WTC11 (cell line): ENCODE data around the gene ENO1. TPM values are rescaled to one million over a fixed set of nuclear protein-coding genes. Genes with fewer than 3 reads are reported as not detected.

Source experiments
- ATAC-seq: fragments of 200-7000 bp; cut with Tn5 transposase; 2 replicates; pipeline ENCODE4 v1.10.0; 2021; ENCODE audit warnings: mild to moderate bottlenecking, moderate library complexity
- CTCF ChIA-PET: fragments of 300-600 bp; sonication (Branson Sonifier 250); formaldehyde crosslinking; loops from one replicate; lab custom pipeline; 2021; ENCODE audit warnings: antibody characterized with exemption; lab: Charles Lee
- POLR2A ChIA-PET: fragments of 350-600 bp; sonication (Branson Sonifier 250); formaldehyde crosslinking; loops from one replicate; lab custom pipeline; 2021; ENCODE audit warnings: antibody characterized with exemption; lab: Charles Lee
- DNase-seq: peaks from one replicate; pipeline ENCODE4 v3.0.0; 2021; ENCODE audit warnings: low spot score
- H3K27ac Mint-ChIP-seq: 2 replicates; pipeline ENCODE4 v1.8.0; 2021; ENCODE audit warnings: mixed read lengths
- H3K27me3 Mint-ChIP-seq: 2 replicates; pipeline ENCODE4 v1.8.0; 2021; ENCODE audit warnings: low read depth, mild to moderate bottlenecking, moderate library complexity, mixed read lengths
- H3K36me3 Mint-ChIP-seq: 2 replicates; pipeline ENCODE4 v1.8.0; 2021; ENCODE audit warnings: mixed read lengths
- H3K4me1 Mint-ChIP-seq: 2 replicates; pipeline ENCODE4 v1.8.0; 2022; ENCODE audit warnings: mixed read lengths
- H3K4me3 Mint-ChIP-seq: 2 replicates; pipeline ENCODE4 v1.8.0; 2021; ENCODE audit warnings: mild to moderate bottlenecking, moderate library complexity, mixed read lengths
- H3K9me3 Mint-ChIP-seq: 2 replicates; pipeline ENCODE4 v1.8.0; 2021; ENCODE audit warnings: mixed read lengths
- ATF1 ChIP-seq: sonication (generic); formaldehyde crosslinking; IDR thresholded peaks from 2 replicates; pipeline ENCODE4 v1.8.1; 2023; ENCODE audit warnings: mild to moderate bottlenecking, moderate library complexity, missing genetic modification reagents
- ATF3 ChIP-seq: sonication (generic); formaldehyde crosslinking; conservative IDR thresholded peaks from 2 replicates; pipeline ENCODE4 v1.8.1; 2022; ENCODE audit warnings: mild to moderate bottlenecking, missing genetic modification reagents
- E2F1 ChIP-seq: sonication (generic); formaldehyde crosslinking; IDR thresholded peaks from 2 replicates; pipeline ENCODE4 v1.8.0; 2022; ENCODE audit warnings: mild to moderate bottlenecking, missing genetic modification reagents
- EMX1 ChIP-seq: fragments of 250-450 bp; sonication (Bioruptor Pico); IDR thresholded peaks from 2 replicates; pipeline ENCODE4 v1.8.0; 2021; ENCODE audit warnings: mild to moderate bottlenecking
- ETV6 ChIP-seq: sonication (generic); formaldehyde crosslinking; IDR thresholded peaks from 2 replicates; pipeline ENCODE4 v1.8.1; 2022; ENCODE audit warnings: mild to moderate bottlenecking, missing genetic modification reagents
- FOXJ3 ChIP-seq: sonication (generic); formaldehyde crosslinking; IDR thresholded peaks from 2 replicates; pipeline ENCODE4 v1.9.0; 2021; ENCODE audit warnings: missing genetic modification reagents, mild to moderate bottlenecking, borderline replicate concordance
- FOXK1 ChIP-seq: sonication (generic); formaldehyde crosslinking; IDR thresholded peaks from 2 replicates; pipeline ENCODE4 v1.8.0; 2022; ENCODE audit warnings: mild to moderate bottlenecking, moderate library complexity, missing genetic modification reagents
- NFE2L1 ChIP-seq: sonication (generic); formaldehyde crosslinking; IDR thresholded peaks from 2 replicates; pipeline ENCODE4 v1.8.1; 2023; ENCODE audit warnings: missing genetic modification reagents
- NFYB ChIP-seq: sonication (generic); formaldehyde crosslinking; conservative IDR thresholded peaks from 2 replicates; pipeline ENCODE4 v1.8.0; 2022; ENCODE audit warnings: low read depth, missing genetic modification reagents
- SOX15 ChIP-seq: fragments of 250-450 bp; sonication (Bioruptor Pico); IDR thresholded peaks from 2 replicates; pipeline ENCODE4 v1.9.0; 2021; ENCODE audit warnings: mild to moderate bottlenecking
- TEAD4 ChIP-seq: sonication (generic); formaldehyde crosslinking; IDR thresholded peaks from 2 replicates; pipeline ENCODE4 v1.8.0; 2022; ENCODE audit warnings: mild to moderate bottlenecking, missing genetic modification reagents
- TP53 ChIP-seq: sonication (generic); formaldehyde crosslinking; IDR thresholded peaks from 2 replicates; pipeline ENCODE4 v1.8.1; 2023; ENCODE audit warnings: mild to moderate bottlenecking, missing genetic modification reagents
- USF2 ChIP-seq: sonication (generic); formaldehyde crosslinking; IDR thresholded peaks from 2 replicates; pipeline ENCODE4 v1.8.1; 2023; ENCODE audit warnings: mild to moderate bottlenecking, missing genetic modification reagents, moderate library complexity
- ZNF121 ChIP-seq: sonication (generic); formaldehyde crosslinking; IDR thresholded peaks from 2 replicates; pipeline ENCODE4 v1.8.0; 2023; ENCODE audit warnings: missing genetic modification reagents
- ZNF423 ChIP-seq: fragments of 250-450 bp; sonication (Bioruptor Pico); IDR thresholded peaks from 2 replicates; pipeline ENCODE4 v2.1.2; 2022; ENCODE audit warnings: mild to moderate bottlenecking, moderate library complexity
- total RNA-seq: library from RNA; stranded (reverse); gene quantifications from 3 replicates; pipeline ENCODE4 v1.2.3, GENCODE V29; 2021
- TF ChIP-seq, protein P1 (sequence below): sonication (generic); formaldehyde crosslinking; IDR thresholded peaks from 2 replicates; pipeline ENCODE4 v1.8.1; 2022; ENCODE audit warnings: mild to moderate bottlenecking, missing genetic modification reagents, moderate library complexity, borderline replicate concordance
- TF ChIP-seq, protein P2 (sequence below): sonication (generic); formaldehyde crosslinking; IDR thresholded peaks from 2 replicates; pipeline ENCODE4 v1.8.0; 2022; ENCODE audit warnings: mild to moderate bottlenecking, missing genetic modification reagents
- TF ChIP-seq, protein P3 (sequence below): fragments of 250-450 bp; sonication (Bioruptor Pico); IDR thresholded peaks from 2 replicates; pipeline ENCODE4 v1.9.0; 2021; ENCODE audit warnings: mild to moderate bottlenecking
- TF ChIP-seq, protein P4 (sequence below): sonication (generic); formaldehyde crosslinking; IDR thresholded peaks from 2 replicates; pipeline ENCODE4 v1.8.1; 2023; ENCODE audit warnings: mild to moderate bottlenecking, missing genetic modification reagents, borderline replicate concordance

ENO1 gene
- total RNA-seq, 1 experiment from 2014 or later, result 1,978 TPM

DNA sequence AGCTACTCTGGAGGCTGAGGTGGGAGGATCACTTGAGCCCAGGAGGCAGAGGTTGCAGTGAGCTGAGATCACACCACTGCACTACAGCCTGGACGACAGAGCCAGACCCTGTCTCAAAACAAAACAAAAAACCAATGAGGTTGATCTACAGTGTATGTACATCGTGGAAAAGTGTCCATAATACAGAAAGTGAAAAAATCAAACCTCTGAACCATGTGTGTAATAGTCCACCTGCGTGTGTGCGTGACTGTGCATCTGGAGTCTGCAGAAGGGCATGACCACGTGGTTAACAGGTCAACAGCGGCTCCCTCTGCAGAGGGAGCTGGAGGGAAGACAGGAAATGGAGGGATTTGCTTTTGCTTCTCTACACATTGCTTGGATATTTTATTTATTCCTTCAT, 32.4 kb upstream of the ENO1 start:
- DNase-seq, result no peak
- peaks cover 21% of the 10 kb centered on the region for H3K27me3 Mint-ChIP-seq
- no peak overlapping the region for H3K4me3 Mint-ChIP-seq
- no peak overlapping the region for H3K27ac Mint-ChIP-seq
- H3K36me3 Mint-ChIP-seq, result peaks cover 16% of the 10 kb centered on the region
- ATAC-seq, result peak; percentile 18
- POLR2A ChIA-PET, result no interaction called here
- TF ChIP-seq NFE2L1 (CRISPR knock-in tag) (no peak), NFYB (CRISPR knock-in tag) (no peak), ATF1 (CRISPR knock-in tag) (no peak), USF2 (peak; percentile 61), ZNF121 (CRISPR knock-in tag) (peak; percentile 87)
- TF ChIP-seq, protein P1, sequence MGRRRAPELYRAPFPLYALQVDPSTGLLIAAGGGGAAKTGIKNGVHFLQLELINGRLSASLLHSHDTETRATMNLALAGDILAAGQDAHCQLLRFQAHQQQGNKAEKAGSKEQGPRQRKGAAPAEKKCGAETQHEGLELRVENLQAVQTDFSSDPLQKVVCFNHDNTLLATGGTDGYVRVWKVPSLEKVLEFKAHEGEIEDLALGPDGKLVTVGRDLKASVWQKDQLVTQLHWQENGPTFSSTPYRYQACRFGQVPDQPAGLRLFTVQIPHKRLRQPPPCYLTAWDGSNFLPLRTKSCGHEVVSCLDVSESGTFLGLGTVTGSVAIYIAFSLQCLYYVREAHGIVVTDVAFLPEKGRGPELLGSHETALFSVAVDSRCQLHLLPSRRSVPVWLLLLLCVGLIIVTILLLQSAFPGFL (CRISPR knock-in tag), result no peak
- TF ChIP-seq, protein P2, sequence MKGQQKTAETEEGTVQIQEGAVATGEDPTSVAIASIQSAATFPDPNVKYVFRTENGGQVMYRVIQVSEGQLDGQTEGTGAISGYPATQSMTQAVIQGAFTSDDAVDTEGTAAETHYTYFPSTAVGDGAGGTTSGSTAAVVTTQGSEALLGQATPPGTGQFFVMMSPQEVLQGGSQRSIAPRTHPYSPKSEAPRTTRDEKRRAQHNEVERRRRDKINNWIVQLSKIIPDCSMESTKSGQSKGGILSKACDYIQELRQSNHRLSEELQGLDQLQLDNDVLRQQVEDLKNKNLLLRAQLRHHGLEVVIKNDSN (CRISPR knock-in tag), result peak; percentile 48; the same call in 1 of the 2 replicates
- peaks cover 42% of the 10 kb centered on the region for H3K4me1 Mint-ChIP-seq
- H3K9me3 Mint-ChIP-seq, result no peaks in the 10 kb centered on the region; the same call in none of the 2 replicates
- CTCF ChIA-PET, result interaction anchor here (0.6 to 4.0 kb wide), 6 partner anchors 31 to 117 kb away, joined by 3 to 26 read pairs (median 5); no protein-coding TSS in a partner anchor

GRCh38 chr1:8910331-8910730, 31.8 kb upstream of the ENO1 start:
- Mint-ChIP-seq H3K27ac (peak overlapping the region; percentile 60), H3K27me3 (peaks cover 18% of the 10 kb centered on the region), H3K36me3 (peaks cover 16% of the 10 kb centered on the region), H3K4me1 (peaks cover 36% of the 10 kb centered on the region), H3K9me3 (no peaks in the 10 kb centered on the region; the same call in none of the 2 replicates), H3K4me3 (no peak overlapping the region)
- TF ChIP-seq, protein P1 (CRISPR knock-in tag), result no peak
- no peak for TF ChIP-seq ATF3 (CRISPR knock-in tag)
- TF ChIP-seq EMX1, result no peak
- TF ChIP-seq, protein P3, sequence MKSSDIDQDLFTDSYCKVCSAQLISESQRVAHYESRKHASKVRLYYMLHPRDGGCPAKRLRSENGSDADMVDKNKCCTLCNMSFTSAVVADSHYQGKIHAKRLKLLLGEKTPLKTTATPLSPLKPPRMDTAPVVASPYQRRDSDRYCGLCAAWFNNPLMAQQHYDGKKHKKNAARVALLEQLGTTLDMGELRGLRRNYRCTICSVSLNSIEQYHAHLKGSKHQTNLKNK (CRISPR knock-in tag), result no peak
- TF ChIP-seq ETV6 (CRISPR knock-in tag), result no peak
- no peak for TF ChIP-seq FOXK1 (CRISPR knock-in tag)
- no peak for TF ChIP-seq TEAD4
- DNase-seq (no peak), ATAC-seq (peak; percentile 42)
- POLR2A ChIA-PET, result no interaction called here
- CTCF ChIA-PET, result interaction anchor here (0.6 to 4.0 kb wide), 7 partner anchors 30 to 200 kb away, joined by 3 to 26 read pairs (median 5); no protein-coding TSS in a partner anchor

GRCh38 chr1:8908388-8909151, 30.1 kb upstream of the ENO1 start:
- Mint-ChIP-seq H3K9me3 (no peaks in the 10 kb centered on the region; the same call in none of the 2 replicates), H3K27ac (no peak overlapping the region), H3K36me3 (peaks cover 15% of the 10 kb centered on the region), H3K4me3 (no peak overlapping the region), H3K27me3 (peaks cover 15% of the 10 kb centered on the region), H3K4me1 (peaks cover 30% of the 10 kb centered on the region)
- POLR2A ChIA-PET, result no interaction called here
- DNase-seq (no peak), ATAC-seq (no peak)
- CTCF ChIA-PET, result interaction anchor here (0.6 to 4.0 kb wide), 6 partner anchors 26 to 194 kb away, joined by 5 to 26 read pairs (median 6); no protein-coding TSS in a partner anchor
- no peak for TF ChIP-seq SOX15
- TF ChIP-seq E2F1 (CRISPR knock-in tag), result no peak
- no peak for TF ChIP-seq ATF1 (CRISPR knock-in tag)
- no peak for TF ChIP-seq TP53 (CRISPR knock-in tag)
- TF ChIP-seq, protein P4, sequence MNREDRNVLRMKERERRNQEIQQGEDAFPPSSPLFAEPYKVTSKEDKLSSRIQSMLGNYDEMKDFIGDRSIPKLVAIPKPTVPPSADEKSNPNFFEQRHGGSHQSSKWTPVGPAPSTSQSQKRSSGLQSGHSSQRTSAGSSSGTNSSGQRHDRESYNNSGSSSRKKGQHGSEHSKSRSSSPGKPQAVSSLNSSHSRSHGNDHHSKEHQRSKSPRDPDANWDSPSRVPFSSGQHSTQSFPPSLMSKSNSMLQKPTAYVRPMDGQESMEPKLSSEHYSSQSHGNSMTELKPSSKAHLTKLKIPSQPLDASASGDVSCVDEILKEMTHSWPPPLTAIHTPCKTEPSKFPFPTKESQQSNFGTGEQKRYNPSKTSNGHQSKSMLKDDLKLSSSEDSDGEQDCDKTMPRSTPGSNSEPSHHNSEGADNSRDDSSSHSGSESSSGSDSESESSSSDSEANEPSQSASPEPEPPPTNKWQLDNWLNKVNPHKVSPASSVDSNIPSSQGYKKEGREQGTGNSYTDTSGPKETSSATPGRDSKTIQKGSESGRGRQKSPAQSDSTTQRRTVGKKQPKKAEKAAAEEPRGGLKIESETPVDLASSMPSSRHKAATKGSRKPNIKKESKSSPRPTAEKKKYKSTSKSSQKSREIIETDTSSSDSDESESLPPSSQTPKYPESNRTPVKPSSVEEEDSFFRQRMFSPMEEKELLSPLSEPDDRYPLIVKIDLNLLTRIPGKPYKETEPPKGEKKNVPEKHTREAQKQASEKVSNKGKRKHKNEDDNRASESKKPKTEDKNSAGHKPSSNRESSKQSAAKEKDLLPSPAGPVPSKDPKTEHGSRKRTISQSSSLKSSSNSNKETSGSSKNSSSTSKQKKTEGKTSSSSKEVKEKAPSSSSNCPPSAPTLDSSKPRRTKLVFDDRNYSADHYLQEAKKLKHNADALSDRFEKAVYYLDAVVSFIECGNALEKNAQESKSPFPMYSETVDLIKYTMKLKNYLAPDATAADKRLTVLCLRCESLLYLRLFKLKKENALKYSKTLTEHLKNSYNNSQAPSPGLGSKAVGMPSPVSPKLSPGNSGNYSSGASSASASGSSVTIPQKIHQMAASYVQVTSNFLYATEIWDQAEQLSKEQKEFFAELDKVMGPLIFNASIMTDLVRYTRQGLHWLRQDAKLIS (CRISPR knock-in tag), result no peak
- no peak for TF ChIP-seq ZNF423 (CRISPR knock-in tag)
- no peak for TF ChIP-seq FOXJ3 (CRISPR knock-in tag)
